Gastroesophageal sphincter (tissue), 3 donors: ENCODE results near the gene SPSB4.

Experiments used
- CTCF ChIP-seq, 4 experiments: fragments of 200-600 bp in 2 of 4; fragments of 450-650 bp in 2 of 4; sonication (generic) in 1 of 4; IDR thresholded peaks; one replicate each; pipeline ENCODE4 v1.5.1; 2017 to 2019; ENCODE audit warnings: antibody characterized with exemption in 4 of 4, mild to moderate bottlenecking in 2 of 4, moderate library complexity in 2 of 4
- POLR2A ChIP-seq, 2 donors: fragments of 450-650 bp; IDR thresholded peaks; one replicate each; pipeline ENCODE4 v1.6.1; 2017; ENCODE audit warnings: antibody characterized with exemption in 2 of 2, mild to moderate bottlenecking in 2 of 2, moderate library complexity in 1 of 2
- POLR2AphosphoS5 ChIP-seq: sonication (generic); formaldehyde crosslinking; IDR thresholded peaks from one replicate; pipeline ENCODE4 v1.6.1; 2017; ENCODE audit warnings: antibody characterized with exemption

- TF ChIP-seq CTCF (IDR thresholded peaks at IDR 0.05) (no peak), POLR2A (IDR thresholded peaks at IDR 0.05) (no peak), POLR2AphosphoS5 (no peak)
Measured at GRCh38 chr3:141095546-141095937, 44.4 kb downstream of the SPSB4 start.
